IPS-18a (cell line): Measurements from ENCODE around the gene MGP.

Experiments used
- H3K27ac ChIP-seq: one replicate; pipeline ENCODE4 v1.5.1; 2013; ENCODE audit warnings: low read length
- H3K27me3 ChIP-seq: one replicate; pipeline ENCODE4 v1.6.1; 2013; ENCODE audit warnings: mild to moderate bottlenecking, low read length; ENCODE audit not compliant: control insufficient read depth, insufficient read depth
- H3K36me3 ChIP-seq: one replicate; pipeline ENCODE4 v1.6.1; 2013; ENCODE audit warnings: low read depth, low read length; ENCODE audit not compliant: control insufficient read depth
- H3K4me1 ChIP-seq: one replicate; pipeline ENCODE4 v1.6.1; 2013; ENCODE audit warnings: low read depth, low read length; ENCODE audit not compliant: control insufficient read depth
- H3K4me3 ChIP-seq: one replicate; pipeline ENCODE4 v1.5.1; 2013; ENCODE audit warnings: low read length
- H3K9ac ChIP-seq: one replicate; pipeline ENCODE4 v1.6.1; 2013; ENCODE audit warnings: mild to moderate bottlenecking, low read length, moderate library complexity
- H3K9me3 ChIP-seq: one replicate; pipeline ENCODE4 v1.6.1; 2013; ENCODE audit warnings: low read depth, low read length; ENCODE audit not compliant: control insufficient read depth

MGP gene

DNA sequence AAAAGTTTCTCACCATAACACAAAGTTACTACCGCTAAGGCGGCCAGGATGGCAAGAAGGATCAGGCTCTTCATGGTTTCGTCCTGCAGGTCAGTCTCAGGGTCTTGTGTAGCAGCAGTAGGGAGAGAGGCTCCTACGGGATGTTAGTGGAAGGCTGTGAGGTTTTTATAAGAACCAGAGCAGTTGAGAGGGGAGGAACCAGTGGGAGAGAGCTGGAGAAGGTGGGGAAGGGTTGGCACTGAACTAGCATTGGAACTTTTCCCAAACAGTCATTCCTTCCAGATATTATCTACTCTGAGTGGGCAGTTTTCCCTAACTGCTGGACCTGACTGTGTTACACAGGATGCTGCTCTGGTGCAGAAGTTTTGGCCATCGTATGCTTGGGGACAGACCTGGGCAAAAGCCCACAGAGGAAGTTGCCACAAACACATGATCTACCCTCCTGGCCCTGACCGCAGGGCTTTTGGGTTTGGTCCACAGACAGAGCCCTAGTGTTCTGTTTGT, at the start of gene MGP:
MGP (minus strand) TSS at position 137 of the 504 bp plus-strand sequence; CDS start at position 74, 63 bp downstream.
- no peak within 1 kb of the TSS for H3K4me3 ChIP-seq

DNA sequence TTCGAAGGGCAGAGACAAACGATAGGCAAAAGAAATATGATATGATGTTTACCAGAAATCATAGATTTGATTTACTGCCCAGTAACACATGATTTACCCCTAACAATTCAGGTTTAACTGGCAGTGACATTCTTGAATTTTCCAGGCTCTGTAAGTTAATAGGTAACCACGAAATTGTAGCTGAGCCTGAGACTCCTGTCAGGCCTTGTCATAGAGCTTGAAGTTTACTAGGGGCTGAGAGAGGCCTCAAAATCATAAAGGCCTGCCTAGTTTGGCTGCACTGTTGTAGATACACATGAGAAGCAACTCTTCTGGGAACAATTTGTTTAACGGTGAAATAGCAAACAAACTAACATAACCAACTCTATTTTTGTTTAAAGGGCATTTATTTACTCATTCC, 49.4 kb upstream of the MGP start:
- Histone ChIP-seq H3K4me1 (no peaks in the 10 kb centered on the region), H3K27ac (no peak overlapping the region), H3K4me3 (no peak overlapping the region), H3K9me3 (no peaks in the 10 kb centered on the region), H3K27me3 (no peaks in the 10 kb centered on the region), H3K36me3 (no peaks in the 10 kb centered on the region), H3K9ac (no peak overlapping the region)

More for the DNA sequence above, at the start of gene MGP:
- H3K9ac ChIP-seq: no peak within 1 kb of the TSS
- no peak within 1 kb of the TSS for H3K27ac ChIP-seq
- no peaks in the 10 kb centered on the region for H3K36me3 ChIP-seq
- no peaks in the 10 kb centered on the region for H3K27me3 ChIP-seq
- no peaks in the 10 kb centered on the region for H3K4me1 ChIP-seq
- H3K9me3 ChIP-seq: no peaks in the 10 kb centered on the region

- Histone ChIP-seq H3K4me3 (no peak overlapping the region), H3K9me3 (no peaks in the 10 kb centered on the region), H3K36me3 (no peaks in the 10 kb centered on the region)
Observed at GRCh38 chr12:14934511-14934910, 48.9 kb upstream of the MGP start.

DNA sequence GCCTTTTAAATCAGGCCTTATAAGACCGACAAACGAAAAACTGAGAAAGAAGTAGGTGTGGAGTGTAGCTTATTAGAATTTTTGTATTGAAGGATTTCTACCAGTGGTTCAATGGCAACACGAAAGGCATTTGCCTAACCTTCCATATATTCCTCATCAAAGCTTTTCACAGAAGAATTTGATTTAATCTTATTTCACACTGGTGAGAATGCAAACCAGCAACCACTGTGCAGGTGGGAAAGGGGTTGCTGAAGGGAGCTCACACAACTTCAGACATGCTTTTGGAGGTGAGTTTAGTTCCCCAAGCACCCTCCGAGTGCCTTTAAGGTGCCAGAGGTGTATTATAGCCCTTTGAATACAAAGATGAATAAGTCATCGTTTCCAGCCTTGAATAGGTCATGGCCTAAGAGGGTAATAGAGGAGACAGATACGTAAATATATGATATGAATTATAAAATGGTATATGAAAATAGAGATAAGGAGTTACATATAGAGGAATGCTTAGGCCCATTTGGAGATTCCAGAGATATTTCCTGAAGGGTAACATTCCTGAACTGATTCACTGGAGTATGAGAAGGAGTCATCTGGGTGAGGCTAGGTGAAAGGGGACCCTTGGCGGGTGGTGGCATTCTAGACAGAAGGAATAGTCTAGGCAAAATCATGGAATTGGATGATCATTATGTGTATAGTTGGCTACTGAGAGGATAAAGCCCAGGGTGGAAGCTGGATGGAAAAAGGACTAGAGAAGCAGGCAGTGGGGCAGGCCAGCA, 46.3 kb upstream of the MGP start:
- H3K36me3 ChIP-seq: no peaks in the 10 kb centered on the region
- H3K9ac ChIP-seq: no peak overlapping the region
- H3K4me1 ChIP-seq: peaks cover 6% of the 10 kb centered on the region
- H3K27me3 ChIP-seq: no peaks in the 10 kb centered on the region
- H3K27ac ChIP-seq: no peak overlapping the region
- no peaks in the 10 kb centered on the region for H3K9me3 ChIP-seq
- H3K4me3 ChIP-seq: no peak overlapping the region

More at GRCh38 chr12:14934511-14934910, 48.9 kb upstream of the MGP start:
- H3K4me1 ChIP-seq: no peaks in the 10 kb centered on the region
- no peak overlapping the region for H3K27ac ChIP-seq
- H3K27me3 ChIP-seq: no peaks in the 10 kb centered on the region
- no peak overlapping the region for H3K9ac ChIP-seq

DNA sequence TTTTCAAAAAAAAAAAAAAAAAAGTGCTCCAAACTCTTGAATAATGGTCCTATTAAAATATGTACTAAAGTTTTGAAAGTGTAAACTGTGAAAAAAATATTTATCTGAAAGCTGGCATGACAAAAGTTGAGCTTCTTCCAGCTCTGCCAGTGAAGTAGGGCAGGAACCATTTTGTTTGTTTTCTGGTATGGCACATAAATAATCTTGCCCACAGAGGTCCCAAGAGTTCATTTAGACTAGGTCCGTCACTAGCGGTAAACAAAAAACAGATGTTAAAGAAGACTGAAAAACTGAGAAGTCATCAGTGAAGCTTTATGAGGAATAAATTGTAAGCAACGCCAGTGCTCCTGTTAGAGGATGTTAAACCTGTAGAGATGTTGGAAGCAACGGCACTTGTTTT, 45.7 kb upstream of the MGP start:
- Histone ChIP-seq H3K36me3 (no peaks in the 10 kb centered on the region), H3K4me3 (no peak overlapping the region), H3K27ac (no peak overlapping the region)

GRCh38 chr12:14930299-14930698, 44.6 kb upstream of the MGP start:
- H3K36me3 ChIP-seq: no peaks in the 10 kb centered on the region
- H3K4me1 ChIP-seq: peaks cover 6% of the 10 kb centered on the region
- no peak overlapping the region for H3K4me3 ChIP-seq
- no peak overlapping the region for H3K27ac ChIP-seq
- H3K9ac ChIP-seq: no peak overlapping the region
- no peaks in the 10 kb centered on the region for H3K9me3 ChIP-seq
- no peaks in the 10 kb centered on the region for H3K27me3 ChIP-seq

More for the DNA sequence above, 45.7 kb upstream of the MGP start:
- no peak overlapping the region for H3K9ac ChIP-seq
- H3K27me3 ChIP-seq: no peaks in the 10 kb centered on the region
- H3K4me1 ChIP-seq: peaks cover 6% of the 10 kb centered on the region
- H3K9me3 ChIP-seq: no peaks in the 10 kb centered on the region

GRCh38 chr12:14928931-14929330, 43.3 kb upstream of the MGP start:
- H3K9me3 ChIP-seq: no peaks in the 10 kb centered on the region
- H3K4me1 ChIP-seq: peaks cover 6% of the 10 kb centered on the region

DNA sequence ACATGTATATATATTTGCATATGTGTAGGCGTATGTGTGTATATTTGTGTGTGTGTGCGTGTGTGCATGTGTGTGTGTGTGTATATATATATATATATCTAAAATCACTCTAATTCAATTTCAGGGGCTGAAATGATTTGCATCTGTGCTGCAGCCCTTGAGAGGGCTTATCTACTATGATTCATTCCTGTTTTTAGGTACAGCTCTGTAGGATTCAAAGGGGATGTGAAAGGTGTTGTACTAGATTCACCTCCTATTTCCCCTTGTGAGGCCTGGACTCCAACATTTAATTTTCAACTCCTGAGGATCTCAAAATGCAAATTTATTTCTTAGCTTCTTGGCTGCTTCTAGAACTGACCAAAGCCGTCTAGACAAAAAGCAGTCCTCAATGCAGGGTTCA, 41.6 kb upstream of the MGP start:
- no peaks in the 10 kb centered on the region for H3K36me3 ChIP-seq
- H3K27ac ChIP-seq: no peak overlapping the region
- no peaks in the 10 kb centered on the region for H3K9me3 ChIP-seq
- no peak overlapping the region for H3K4me3 ChIP-seq
- H3K4me1 ChIP-seq: peaks cover 6% of the 10 kb centered on the region
- no peak overlapping the region for H3K9ac ChIP-seq
- H3K27me3 ChIP-seq: no peaks in the 10 kb centered on the region

More at GRCh38 chr12:14928931-14929330, 43.3 kb upstream of the MGP start:
- H3K36me3 ChIP-seq: no peaks in the 10 kb centered on the region
- H3K4me3 ChIP-seq: no peak overlapping the region
- no peaks in the 10 kb centered on the region for H3K27me3 ChIP-seq
- H3K27ac ChIP-seq: no peak overlapping the region
- H3K9ac ChIP-seq: no peak overlapping the region

GRCh38 chr12:14924541-14924940, 38.9 kb upstream of the MGP start:
- H3K4me1 ChIP-seq: peaks cover 6% of the 10 kb centered on the region
- no peak overlapping the region for H3K4me3 ChIP-seq
- H3K9ac ChIP-seq: no peak overlapping the region
- H3K9me3 ChIP-seq: no peaks in the 10 kb centered on the region
- H3K36me3 ChIP-seq: no peaks in the 10 kb centered on the region
- no peaks in the 10 kb centered on the region for H3K27me3 ChIP-seq
- no peak overlapping the region for H3K27ac ChIP-seq

GRCh38 chr12:14923944-14924343, 38.3 kb upstream of the MGP start:
- peaks cover 2% of the 10 kb centered on the region for H3K4me1 ChIP-seq
- no peaks in the 10 kb centered on the region for H3K27me3 ChIP-seq
- H3K9me3 ChIP-seq: no peaks in the 10 kb centered on the region
- no peak overlapping the region for H3K27ac ChIP-seq
- no peak overlapping the region for H3K9ac ChIP-seq
- H3K36me3 ChIP-seq: no peaks in the 10 kb centered on the region
- H3K4me3 ChIP-seq: no peak overlapping the region

DNA sequence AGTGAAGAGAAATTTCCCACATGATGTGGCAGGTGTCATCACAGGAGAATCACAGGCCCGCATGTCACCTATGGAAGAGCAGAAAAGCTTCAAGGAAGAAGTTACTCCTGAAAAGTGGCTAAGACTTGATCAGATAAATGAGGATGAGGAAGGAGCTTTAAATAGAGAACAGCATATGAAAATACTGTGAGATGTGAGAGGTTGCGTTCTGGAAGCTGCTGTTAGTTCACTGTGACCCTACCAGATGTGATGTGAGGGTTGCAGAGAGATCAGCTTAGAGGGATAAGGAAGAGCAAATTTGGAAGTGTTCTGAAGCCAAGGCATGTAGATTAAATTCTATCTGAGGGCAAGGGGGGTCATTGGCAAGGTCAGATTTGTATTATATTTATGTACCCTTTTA, 35.6 kb upstream of the MGP start:
- Histone ChIP-seq H3K9ac (no peak overlapping the region), H3K36me3 (no peaks in the 10 kb centered on the region), H3K4me3 (no peak overlapping the region), H3K27ac (no peak overlapping the region), H3K4me1 (no peaks in the 10 kb centered on the region), H3K27me3 (no peaks in the 10 kb centered on the region), H3K9me3 (no peaks in the 10 kb centered on the region)
